ENCODE results near the gene ANKFN1. TPM values are rescaled to one million over a fixed set of nuclear protein-coding genes. Genes with fewer than 3 reads are reported as not detected.

ANKFN1 gene
- total and polyA plus RNA-seq, 8 donors: 0.05 to 0.20 (median 0.12) TPM; not detected in 4

GRCh38 chr17:56475116-56475515 lies 321.8 kb downstream of the ANKFN1 start:
- WGBS, 2 donors: 54 to 73% methylated on average over 1 of the region's 1 CpG
- H3K9me3 ChIP-seq: no peaks in the 10 kb centered on the region
- H3K36me3 ChIP-seq: no peaks in the 10 kb centered on the region
- DNase-seq (no peak), ATAC-seq (no peak), FAIRE-seq (no peak)
- H3K27me3 ChIP-seq: no peaks in the 10 kb centered on the region
- no peaks in the 10 kb centered on the region for H3K4me1 ChIP-seq
- no peak for TF ChIP-seq CTCF (IDR thresholded peaks at IDR 0.05)
- no peak overlapping the region for H3K4me3 ChIP-seq
- no peak overlapping the region for H3K27ac ChIP-seq
- intact Hi-C loops (cut with DNase I): no loop called here

- intact Hi-C loops (cut with DNase I): no loop called here
- DNase-seq (peak in 1 of 6 donors; percentile 8), ATAC-seq (no peak), FAIRE-seq (no peak)
- no peaks in the 10 kb centered on the region for H3K9me3 ChIP-seq
- no peaks in the 10 kb centered on the region for H3K4me1 ChIP-seq
- peak in 3 of 4 donors; percentile 12 to 22 (median 22) for TF ChIP-seq CTCF (IDR thresholded peaks at IDR 0.05)
- no peak overlapping the region for H3K4me3 ChIP-seq
- H3K27me3 ChIP-seq: no peaks in the 10 kb centered on the region
- H3K27ac ChIP-seq: no peak overlapping the region
- WGBS, 2 donors: 47 to 56% methylated on average over 7 of the region's 7 CpGs
- no peaks in the 10 kb centered on the region for H3K36me3 ChIP-seq
Observed at GRCh38 chr17:56478836-56479447, 325.7 kb downstream of the ANKFN1 start.

GRCh38 chr17:56480501-56480900 lies 327.2 kb downstream of the ANKFN1 start:
- Histone ChIP-seq H3K27ac (no peak overlapping the region), H3K36me3 (no peaks in the 10 kb centered on the region), H3K9me3 (no peaks in the 10 kb centered on the region), H3K27me3 (no peaks in the 10 kb centered on the region), H3K4me1 (no peaks in the 10 kb centered on the region), H3K4me3 (no peak overlapping the region)
- ATAC-seq: no peak
- TF ChIP-seq CTCF (IDR thresholded peaks at IDR 0.05): no peak
- intact Hi-C loops (cut with DNase I): no loop called here
- DNase-seq: no peak
- WGBS, 2 donors: 33 to 52% methylated on average over 1 of the region's 1 CpG
- no peak for FAIRE-seq

GRCh38 chr17:56481659-56482058 lies 328.4 kb downstream of the ANKFN1 start:
- WGBS, 2 donors: 63 to 69% methylated on average over 5 of the region's 5 CpGs
- DNase-seq (no peak), ATAC-seq (no peak), FAIRE-seq (no peak)
- intact Hi-C loops (cut with DNase I): no loop called here
- Histone ChIP-seq H3K9me3 (no peaks in the 10 kb centered on the region), H3K4me3 (no peak overlapping the region), H3K27me3 (no peaks in the 10 kb centered on the region), H3K27ac (no peak overlapping the region), H3K4me1 (no peaks in the 10 kb centered on the region), H3K36me3 (no peaks in the 10 kb centered on the region)
- TF ChIP-seq CTCF (IDR thresholded peaks at IDR 0.05): no peak

GRCh38 chr17:56482229-56482628 lies 329.0 kb downstream of the ANKFN1 start:
- H3K9me3 ChIP-seq: no peaks in the 10 kb centered on the region
- no peaks in the 10 kb centered on the region for H3K4me1 ChIP-seq
- no peak for ATAC-seq

More at GRCh38 chr17:56482229-56482628, 329.0 kb downstream of the ANKFN1 start:
- no peak overlapping the region for H3K4me3 ChIP-seq
- no peaks in the 10 kb centered on the region for H3K36me3 ChIP-seq
- no peak for DNase-seq
- 73 to 77% methylated on average over 6 of the region's 6 CpGs for WGBS, 2 donors
- FAIRE-seq: no peak
- intact Hi-C loops (cut with DNase I): no loop called here
- H3K27me3 ChIP-seq: no peaks in the 10 kb centered on the region
- no peak overlapping the region for H3K27ac ChIP-seq
- TF ChIP-seq CTCF (IDR thresholded peaks at IDR 0.05): no peak
